ES-I3 (cell line): ENCODE results near the gene TRERF1.

Experiments used
- H3K36me3 ChIP-seq: 2 replicates; pipeline ENCODE4 v1.6.1; 2013; ENCODE audit warnings: mild to moderate bottlenecking, low read length, control low read depth, moderate library complexity; ENCODE audit not compliant: insufficient read depth
- H3K4me1 ChIP-seq: 2 replicates; pipeline ENCODE4 v1.6.1; 2013; ENCODE audit warnings: mild to moderate bottlenecking, control low read depth, low read length; ENCODE audit not compliant: insufficient read depth
- H3K9ac ChIP-seq: 2 replicates; pipeline ENCODE4 v1.6.1; 2013; ENCODE audit warnings: low read depth, mild to moderate bottlenecking, low read length, moderate library complexity
- H3K9me3 ChIP-seq: 2 replicates; pipeline ENCODE4 v1.6.1; 2013; ENCODE audit warnings: mild to moderate bottlenecking, low read length, moderate library complexity; ENCODE audit not compliant: control insufficient read depth, insufficient read depth

The TRERF1 gene

GRCh38 chr6:42366999-42367352 lies 84.8 kb downstream of the TRERF1 start:
- no peaks in the 10 kb centered on the region for H3K36me3 ChIP-seq
- H3K9ac ChIP-seq: no peak overlapping the region
- H3K9me3 ChIP-seq: no peaks in the 10 kb centered on the region

DNA sequence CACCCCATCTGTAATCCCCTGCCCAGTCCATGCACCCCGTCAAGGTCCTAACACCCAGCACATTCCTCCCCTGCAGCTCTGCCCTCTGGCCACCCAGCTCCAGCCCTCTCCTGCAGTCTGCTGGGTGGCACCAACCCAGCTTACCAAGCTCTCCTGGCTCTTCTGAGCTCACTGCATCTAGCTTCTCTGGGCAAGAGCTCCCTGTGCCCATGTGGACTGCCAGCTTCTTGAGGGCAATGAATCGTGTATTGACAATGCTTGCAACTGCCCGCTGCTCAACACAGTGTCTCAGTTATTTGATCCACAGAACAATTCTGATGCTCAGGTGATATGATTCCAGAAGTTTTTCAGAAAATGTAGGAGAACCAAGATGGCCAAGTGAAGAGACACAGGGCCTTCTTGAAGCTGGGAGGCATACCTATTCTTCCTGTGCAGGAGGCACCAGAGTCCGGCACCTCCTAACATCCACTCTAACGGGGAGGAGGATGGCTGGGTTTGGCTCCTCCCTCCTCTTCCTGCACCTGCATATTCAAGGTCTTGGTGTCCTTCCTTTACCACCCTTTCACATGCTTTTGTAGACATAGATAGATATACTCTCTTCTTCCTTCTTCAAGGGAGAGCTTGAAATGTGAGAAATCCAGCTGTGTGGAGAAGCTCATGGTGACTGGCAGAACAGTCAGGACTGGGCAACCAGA lies 85.6 kb downstream of the TRERF1 start:
- Histone ChIP-seq H3K4me1 (no peaks in the 10 kb centered on the region), H3K36me3 (no peaks in the 10 kb centered on the region), H3K9me3 (no peaks in the 10 kb centered on the region), H3K9ac (no peak overlapping the region)

More at GRCh38 chr6:42366999-42367352, 84.8 kb downstream of the TRERF1 start:
- H3K4me1 ChIP-seq: no peaks in the 10 kb centered on the region

GRCh38 chr6:42365021-42365420 lies 86.7 kb downstream of the TRERF1 start:
- Histone ChIP-seq H3K9ac (no peak overlapping the region), H3K4me1 (no peaks in the 10 kb centered on the region), H3K9me3 (no peaks in the 10 kb centered on the region), H3K36me3 (no peaks in the 10 kb centered on the region)

- Histone ChIP-seq H3K9me3 (no peaks in the 10 kb centered on the region), H3K4me1 (no peaks in the 10 kb centered on the region), H3K36me3 (no peaks in the 10 kb centered on the region)
These were observed 87.5 kb downstream of the TRERF1 start for GRCh38 chr6:42363926-42364849.

GRCh38 chr6:42361036-42361435 lies 90.7 kb downstream of the TRERF1 start:
- Histone ChIP-seq H3K9ac (no peak overlapping the region), H3K36me3 (no peaks in the 10 kb centered on the region), H3K4me1 (no peaks in the 10 kb centered on the region), H3K9me3 (no peaks in the 10 kb centered on the region)

More at GRCh38 chr6:42363926-42364849, 87.5 kb downstream of the TRERF1 start:
- H3K9ac ChIP-seq: no peak overlapping the region

DNA sequence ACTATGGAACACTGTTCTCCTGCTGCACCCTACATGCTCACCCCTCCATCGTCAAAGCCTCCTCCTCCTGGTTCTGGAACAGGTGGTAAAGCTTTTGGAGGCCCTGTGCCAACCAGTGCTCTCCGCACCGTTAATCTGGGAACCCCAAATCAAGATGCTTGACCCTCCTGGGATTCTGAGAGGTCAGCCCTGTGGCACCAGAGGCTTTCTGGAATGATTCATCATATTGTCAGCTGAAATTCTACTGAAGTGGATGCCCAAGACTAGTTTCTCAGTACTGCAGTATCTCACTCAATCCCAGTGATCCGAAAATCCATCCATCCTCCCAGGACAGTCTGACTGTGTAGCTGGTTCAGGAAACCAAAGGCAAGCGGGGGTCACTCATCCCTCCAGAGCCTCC lies 92.7 kb downstream of the TRERF1 start:
- H3K9me3 ChIP-seq: no peaks in the 10 kb centered on the region
- H3K36me3 ChIP-seq: no peaks in the 10 kb centered on the region
- H3K4me1 ChIP-seq: no peaks in the 10 kb centered on the region
- H3K9ac ChIP-seq: no peak overlapping the region

DNA sequence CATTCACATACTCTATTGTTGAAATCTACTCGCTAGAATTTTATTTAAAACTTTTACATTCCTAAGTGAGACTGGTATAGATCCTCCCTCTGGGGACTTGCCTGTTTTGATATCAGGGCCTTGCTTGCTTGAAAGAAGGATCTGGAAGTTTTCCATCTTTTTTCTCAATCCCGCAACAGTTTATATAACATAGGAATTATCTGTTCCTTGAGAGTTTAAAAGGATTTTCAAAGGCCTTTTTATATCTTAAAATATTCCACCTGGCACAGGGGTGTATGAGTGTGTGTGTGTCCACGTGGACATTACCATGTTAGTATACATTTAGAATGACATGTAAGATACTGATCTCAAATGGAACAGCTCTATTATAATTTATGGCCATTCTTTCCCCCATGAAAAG lies 96.3 kb downstream of the TRERF1 start:
- H3K9me3 ChIP-seq: no peaks in the 10 kb centered on the region
- H3K4me1 ChIP-seq: no peaks in the 10 kb centered on the region
- H3K9ac ChIP-seq: no peak overlapping the region
- H3K36me3 ChIP-seq: no peaks in the 10 kb centered on the region

- Histone ChIP-seq H3K4me1 (no peaks in the 10 kb centered on the region), H3K9me3 (no peaks in the 10 kb centered on the region), H3K36me3 (no peaks in the 10 kb centered on the region), H3K9ac (no peak overlapping the region)
These were observed 97.0 kb downstream of the TRERF1 start for GRCh38 chr6:42354702-42355101.

DNA sequence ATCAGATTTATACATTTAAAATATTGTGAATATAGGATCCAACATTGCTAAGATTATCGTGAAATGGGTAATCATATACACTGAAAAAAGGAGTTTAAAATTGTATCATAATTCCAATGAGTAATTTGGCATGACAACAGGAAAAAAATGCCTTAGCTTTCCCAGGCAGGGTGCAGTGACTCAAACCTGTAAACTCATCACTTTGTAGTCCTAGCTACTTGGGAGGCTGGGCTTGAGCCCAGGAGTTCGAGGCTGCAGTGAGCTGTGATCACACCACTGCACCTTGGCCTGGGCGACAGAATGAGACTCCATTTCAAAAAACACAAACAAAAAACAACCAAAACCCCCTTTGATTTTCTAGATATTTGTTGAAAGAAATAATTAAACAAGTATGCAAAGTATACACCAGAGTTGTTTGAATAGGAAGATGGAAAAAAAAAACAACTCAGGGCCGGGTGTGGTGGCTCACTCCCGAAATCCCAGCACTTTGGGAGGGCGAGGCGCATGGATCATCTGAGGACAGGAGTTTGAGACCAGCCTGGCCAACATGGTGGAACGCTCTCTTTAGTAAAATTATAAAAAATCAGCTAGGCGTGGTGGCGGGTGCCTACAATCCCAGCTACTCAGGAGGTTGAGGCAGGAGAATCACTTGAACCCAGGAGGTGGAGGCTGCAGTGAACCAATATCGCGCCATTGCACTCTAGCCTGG lies 98.7 kb downstream of the TRERF1 start:
- Histone ChIP-seq H3K9ac (no peak overlapping the region), H3K36me3 (no peaks in the 10 kb centered on the region)

GRCh38 chr6:42350911-42351310 lies 100.8 kb downstream of the TRERF1 start:
- H3K4me1 ChIP-seq: no peaks in the 10 kb centered on the region
- H3K36me3 ChIP-seq: no peaks in the 10 kb centered on the region
- no peak overlapping the region for H3K9ac ChIP-seq

More for the DNA sequence above, 98.7 kb downstream of the TRERF1 start:
- Histone ChIP-seq H3K9me3 (no peaks in the 10 kb centered on the region), H3K4me1 (no peaks in the 10 kb centered on the region)

DNA sequence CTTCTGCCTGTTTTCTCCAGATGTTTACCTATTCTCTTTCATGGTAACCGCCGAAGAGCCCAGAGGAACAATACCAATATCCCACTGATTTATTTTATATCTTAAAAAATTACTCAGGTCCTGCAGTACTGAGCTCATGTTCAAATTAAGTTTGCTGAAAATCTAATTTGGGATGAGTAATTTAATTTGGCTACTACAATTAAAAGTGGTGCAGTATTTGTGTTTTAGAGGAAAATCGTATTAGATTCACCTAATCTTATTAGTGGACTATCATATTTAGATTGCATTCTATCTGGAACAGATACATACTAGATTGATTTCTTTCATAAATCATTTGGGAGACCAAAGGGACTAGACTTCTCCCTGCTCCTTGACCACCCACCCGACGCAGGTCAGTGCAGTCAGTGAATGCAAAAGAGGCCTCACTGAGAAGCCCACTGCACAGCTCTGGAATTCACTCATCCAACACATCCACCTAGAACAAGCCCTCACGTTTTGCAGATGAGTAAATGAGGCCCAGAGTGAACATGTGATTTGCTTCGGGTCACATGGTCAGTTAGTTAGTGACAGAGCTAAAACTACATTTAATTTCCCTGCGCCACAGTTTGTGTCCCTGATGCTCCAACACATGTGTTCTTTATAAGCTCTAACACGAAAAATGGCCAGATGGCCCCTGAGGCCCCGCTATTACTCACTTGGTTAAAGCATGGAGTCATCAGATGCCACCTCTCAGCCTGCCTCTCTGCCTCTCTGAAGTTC lies 101.8 kb downstream of the TRERF1 start:
- no peaks in the 10 kb centered on the region for H3K4me1 ChIP-seq
- H3K9ac ChIP-seq: no peak overlapping the region
- no peaks in the 10 kb centered on the region for H3K36me3 ChIP-seq
- H3K9me3 ChIP-seq: no peaks in the 10 kb centered on the region

More at GRCh38 chr6:42350911-42351310, 100.8 kb downstream of the TRERF1 start:
- no peaks in the 10 kb centered on the region for H3K9me3 ChIP-seq

DNA sequence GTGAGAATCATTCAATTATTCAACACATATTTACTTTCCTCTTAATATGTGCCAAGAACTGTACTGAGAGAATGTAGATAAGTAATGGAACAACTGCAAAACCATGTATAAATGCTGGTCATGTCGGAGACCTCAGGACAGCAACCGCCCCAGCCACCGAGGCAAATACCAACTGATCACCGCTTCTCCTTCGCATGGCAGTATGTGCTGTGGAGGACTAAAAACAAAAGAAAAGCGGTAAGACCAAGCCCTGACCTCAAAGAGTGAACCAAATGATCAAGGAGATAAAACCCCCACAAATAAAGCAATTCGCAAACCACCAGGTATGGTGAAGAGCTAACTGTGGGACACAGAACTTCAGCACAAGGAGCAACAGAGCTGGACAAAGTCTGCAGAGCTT lies 104.3 kb downstream of the TRERF1 start:
- Histone ChIP-seq H3K36me3 (no peaks in the 10 kb centered on the region), H3K9me3 (no peaks in the 10 kb centered on the region), H3K9ac (no peak overlapping the region), H3K4me1 (no peaks in the 10 kb centered on the region)

DNA sequence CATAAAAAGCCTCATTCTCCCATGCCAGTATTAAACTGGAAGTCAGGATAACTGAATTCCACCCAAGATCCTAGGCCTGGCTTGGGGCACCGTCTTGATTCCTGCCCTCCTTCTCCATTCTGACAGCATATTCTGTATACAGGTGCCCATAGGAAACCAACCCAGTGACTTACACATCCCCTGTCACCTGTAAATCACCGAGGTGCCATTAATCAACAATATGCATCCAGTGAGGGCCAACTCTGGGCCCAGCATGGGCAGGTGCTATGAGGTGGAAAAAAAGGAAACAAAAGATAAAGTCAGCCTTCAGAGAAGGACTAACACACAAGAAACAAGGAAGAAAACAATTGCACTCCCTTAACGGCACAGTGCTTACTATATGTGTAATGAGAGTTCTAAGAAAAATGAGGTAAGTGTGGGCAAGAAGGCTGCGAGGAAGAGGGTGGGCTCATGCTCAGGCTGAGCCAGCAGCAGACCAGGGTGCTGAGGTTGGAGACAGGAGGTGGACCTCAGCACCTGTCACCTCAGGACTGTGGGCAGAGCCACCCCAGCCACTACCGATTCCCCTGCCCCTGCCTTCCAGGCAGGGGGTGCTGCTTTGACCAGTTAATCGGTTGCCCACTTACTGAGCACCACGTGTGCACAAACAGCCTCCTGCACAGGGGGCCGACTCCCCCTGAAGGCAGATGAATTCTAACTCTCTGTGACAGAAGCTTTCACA lies 105.9 kb downstream of the TRERF1 start:
- Histone ChIP-seq H3K36me3 (no peaks in the 10 kb centered on the region), H3K9me3 (no peaks in the 10 kb centered on the region), H3K9ac (no peak overlapping the region), H3K4me1 (no peaks in the 10 kb centered on the region)
